ENCODE results near the gene MORC3.

MORC3 gene

DNA sequence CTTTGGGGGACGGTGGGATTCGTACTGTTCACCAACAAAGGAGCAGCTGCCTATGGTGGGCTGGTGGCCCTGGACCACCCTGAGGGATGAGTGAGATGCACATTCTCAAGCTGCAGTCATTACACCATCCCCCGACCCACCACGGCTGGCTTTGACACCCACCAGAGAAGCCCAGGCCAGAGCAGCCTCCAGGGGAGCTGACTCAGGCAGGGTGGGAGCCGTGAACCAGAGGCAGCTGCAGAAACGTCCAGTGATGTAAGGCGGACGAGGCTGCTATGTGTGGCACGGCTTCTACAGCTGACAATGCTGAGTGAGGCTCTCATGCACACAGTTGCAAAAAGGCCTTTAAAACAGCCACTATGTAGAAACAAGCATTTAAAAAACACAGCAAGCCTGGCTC, 105.3 kb downstream of the MORC3 start:
- no peak overlapping the region for H3K4me3 ChIP-seq (ENCODE audit: low read depth, low read length)
- no peak for DNase-seq (ENCODE audit: low read depth)
- TF ChIP-seq MYC (IDR thresholded peaks at IDR 0.05; ENCODE audit: low read depth, low read length) (no peak), POLR2A (IDR thresholded peaks at IDR 0.05; ENCODE audit: extremely low read depth, insufficient read length) (no peak)
- TF ChIP-seq, protein P1, sequence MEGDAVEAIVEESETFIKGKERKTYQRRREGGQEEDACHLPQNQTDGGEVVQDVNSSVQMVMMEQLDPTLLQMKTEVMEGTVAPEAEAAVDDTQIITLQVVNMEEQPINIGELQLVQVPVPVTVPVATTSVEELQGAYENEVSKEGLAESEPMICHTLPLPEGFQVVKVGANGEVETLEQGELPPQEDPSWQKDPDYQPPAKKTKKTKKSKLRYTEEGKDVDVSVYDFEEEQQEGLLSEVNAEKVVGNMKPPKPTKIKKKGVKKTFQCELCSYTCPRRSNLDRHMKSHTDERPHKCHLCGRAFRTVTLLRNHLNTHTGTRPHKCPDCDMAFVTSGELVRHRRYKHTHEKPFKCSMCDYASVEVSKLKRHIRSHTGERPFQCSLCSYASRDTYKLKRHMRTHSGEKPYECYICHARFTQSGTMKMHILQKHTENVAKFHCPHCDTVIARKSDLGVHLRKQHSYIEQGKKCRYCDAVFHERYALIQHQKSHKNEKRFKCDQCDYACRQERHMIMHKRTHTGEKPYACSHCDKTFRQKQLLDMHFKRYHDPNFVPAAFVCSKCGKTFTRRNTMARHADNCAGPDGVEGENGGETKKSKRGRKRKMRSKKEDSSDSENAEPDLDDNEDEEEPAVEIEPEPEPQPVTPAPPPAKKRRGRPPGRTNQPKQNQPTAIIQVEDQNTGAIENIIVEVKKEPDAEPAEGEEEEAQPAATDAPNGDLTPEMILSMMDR (IDR thresholded peaks at IDR 0.05; ENCODE audit: low read depth, low read length) = no peak
- TF ChIP-seq, protein P2, sequence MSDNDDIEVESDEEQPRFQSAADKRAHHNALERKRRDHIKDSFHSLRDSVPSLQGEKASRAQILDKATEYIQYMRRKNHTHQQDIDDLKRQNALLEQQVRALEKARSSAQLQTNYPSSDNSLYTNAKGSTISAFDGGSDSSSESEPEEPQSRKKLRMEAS (IDR thresholded peaks at IDR 0.05; ENCODE audit: low read depth, low read length) = no peak
